CD14-positive monocyte (primary cell): ENCODE measurements around the gene HSD17B10. TPM values are rescaled to one million over a fixed set of nuclear protein-coding genes. Genes with fewer than 3 reads are reported as not detected.
A peak's percentile ranks its signal among the peaks of the same experiment; 100 is the strongest.

Experiments used
- DNase-seq, 3 donors: peaks; one replicate each; pipeline ENCODE4 v3.0.0-alpha.2; 2011 to 2022
- H2AFZ ChIP-seq: 2 replicates; pipeline ENCODE4 v1.6.0; 2012; ENCODE audit warnings: mild to moderate bottlenecking, low read depth, low read length, inconsistent platforms; ENCODE audit not compliant: insufficient read depth, poor library complexity, severe bottlenecking
- H3K27ac ChIP-seq, 2 donors: 1 replicate in 1 of 2; 2 replicates in 1 of 2; pipeline ENCODE4 v1.5.1; 2012 to 2013; ENCODE audit warnings: low read length in 2 of 2, control low read depth in 1 of 2, inconsistent platforms in 1 of 2, low read depth in 1 of 2, mild to moderate bottlenecking in 1 of 2
- H3K27me3 ChIP-seq, 2 donors: one replicate each; pipeline versions ENCODE4 v1.6.0 to v1.6.1; 2011 to 2013; ENCODE audit warnings: low read length in 2 of 2; ENCODE audit not compliant: control insufficient read depth in 2 of 2, insufficient read depth in 2 of 2
- H3K36me3 ChIP-seq, 2 donors: replicated peaks in 1 of 2; 1 replicate in 1 of 2; 2 replicates in 1 of 2; pipeline versions ENCODE4 v1.5.1 to v1.6.1; 2012 to 2013; ENCODE audit warnings: low read length in 2 of 2, control low read depth in 1 of 2, inconsistent platforms in 1 of 2, mild to moderate bottlenecking in 1 of 2; ENCODE audit not compliant: insufficient read depth in 2 of 2, control insufficient read depth in 1 of 2
- H3K4me1 ChIP-seq, 2 donors: 1 replicate in 1 of 2; 2 replicates in 1 of 2; pipeline versions ENCODE4 v1.5.1 to v1.6.1; 2012 to 2013; ENCODE audit warnings: low read length in 2 of 2, control low read depth in 1 of 2, inconsistent platforms in 1 of 2, mild to moderate bottlenecking in 1 of 2, moderate library complexity in 1 of 2; ENCODE audit not compliant: insufficient read depth in 2 of 2, control insufficient read depth in 1 of 2
- H3K4me2 ChIP-seq: replicated peaks from 2 replicates; pipeline ENCODE3; 2012; ENCODE audit warnings: low read length, moderate library complexity, mild to moderate bottlenecking; ENCODE audit not compliant: poor library complexity, severe bottlenecking; ENCODE audit errors: extremely low read depth
- H3K4me3 ChIP-seq, 3 experiments: fragments of 200-600 bp in 1 of 3; sonication (generic) in 1 of 3; replicated peaks in 1 of 3; 1 replicate in 2 of 3; 2 replicates in 1 of 3; pipeline ENCODE4 v1.5.1; 2011 to 2013; ENCODE audit warnings: low read length in 3 of 3, mild to moderate bottlenecking in 3 of 3, control low read depth in 2 of 3, low read depth in 2 of 3, inconsistent platforms in 1 of 3, moderate library complexity in 1 of 3
- H3K79me2 ChIP-seq: 2 replicates; pipeline ENCODE4 v1.6.0; 2012; ENCODE audit warnings: mild to moderate bottlenecking, control low read depth, inconsistent platforms, low read length, moderate library complexity; ENCODE audit not compliant: insufficient read depth
- H3K9ac ChIP-seq: 2 replicates; pipeline ENCODE4 v1.6.0; 2017; ENCODE audit warnings: low read length, mild to moderate bottlenecking; ENCODE audit not compliant: insufficient read depth, poor library complexity, severe bottlenecking
- H3K9me3 ChIP-seq, 2 donors: replicated peaks in 1 of 2; 1 replicate in 1 of 2; 2 replicates in 1 of 2; pipeline versions ENCODE4 v1.5.1 to v1.6.1; 2012 to 2013; ENCODE audit warnings: low read length in 2 of 2, control low read depth in 1 of 2; ENCODE audit not compliant: control insufficient read depth in 1 of 2, insufficient read depth in 1 of 2
- H4K20me1 ChIP-seq: 2 replicates; pipeline ENCODE4 v1.6.0; 2012; ENCODE audit warnings: mild to moderate bottlenecking, low read length, control low read depth, moderate library complexity; ENCODE audit not compliant: insufficient read depth
- H3K27ac Mint-ChIP-seq, 7 donors: one replicate each; pipeline ENCODE4 v1.8.0; 2020; ENCODE audit warnings: mild to moderate bottlenecking in 7 of 7, mixed read lengths in 7 of 7, moderate library complexity in 6 of 7, inconsistent platforms in 2 of 7
- H3K27me3 Mint-ChIP-seq, 3 donors: one replicate each; pipeline ENCODE4 v1.8.0; 2021 to 2022; ENCODE audit warnings: low read depth in 3 of 3, mild to moderate bottlenecking in 3 of 3, mixed read lengths in 3 of 3, moderate library complexity in 3 of 3, inconsistent platforms in 1 of 3
- H3K36me3 Mint-ChIP-seq, 2 donors: one replicate each; pipeline ENCODE4 v1.8.0; 2020; ENCODE audit warnings: mixed read lengths in 2 of 2, inconsistent platforms in 1 of 2, mild to moderate bottlenecking in 1 of 2
- H3K4me1 Mint-ChIP-seq: one replicate; pipeline ENCODE4 v1.8.0; 2020; ENCODE audit warnings: mild to moderate bottlenecking, mixed read lengths
- H3K4me3 Mint-ChIP-seq, 2 donors: one replicate each; pipeline ENCODE4 v1.8.0; 2020; ENCODE audit warnings: mild to moderate bottlenecking in 2 of 2, mixed read lengths in 2 of 2, moderate library complexity in 1 of 2
- H3K9me3 Mint-ChIP-seq, 7 donors: one replicate each; pipeline ENCODE4 v1.8.0; 2020 to 2022; ENCODE audit warnings: mixed read lengths in 7 of 7, mild to moderate bottlenecking in 6 of 7, moderate library complexity in 6 of 7, inconsistent platforms in 2 of 7
- WGBS: methylation state at CpG from one replicate; pipeline ENCODE4 v1.1.5; 2013; ENCODE audit warnings: missing lambda C conversion rate; ENCODE audit not compliant: insufficient coverage; 5-methylcytosine and 5-hydroxymethylcytosine counted together
- intact Hi-C, 2 donors: fragments of 100-400 bp; cut with micrococcal nuclease; formaldehyde crosslinking; loops; one replicate each; pipeline versions ENCODE4 v1.15.0 to v1.15.1; 2023
- polyA minus RNA-seq: library from RNA; depleted of rRNA, polyadenylated mRNA; stranded (reverse); fragments of >200 nt; gene quantifications from 2 replicates; pipeline ENCODE4 v1.2.3, GENCODE V29; 2012
- polyA plus RNA-seq, 3 donors: library from polyadenylated mRNA; depleted of rRNA in 1 of 3; unstranded in 2 of 3; stranded (reverse) in 1 of 3; fragments of 300-500 nt in 2 of 3; fragments of >200 nt in 1 of 3; fragmentation: Illumina TruSeq in 2 of 3; gene quantifications; 1 replicate in 2 of 3; 2 replicates in 1 of 3; pipeline ENCODE4 v1.2.3, GENCODE V29; 2012 to 2021
- total RNA-seq, 12 experiments: library from RNA in 1 of 12; stranded (reverse) in 1 of 12; fragments of 120-200 nt in 1 of 12; gene quantifications; one replicate each; pipeline ENCODE4 v1.2.4 and lab custom pipeline; 2013 to 2026; ENCODE audit warnings: mixed read lengths in 6 of 12, inconsistent platforms in 1 of 12
- TF ChIP-seq, protein P1 (sequence below): fragments of 200-600 bp; IDR thresholded peaks from one replicate; pipeline ENCODE4 v1.8.0; 2022; ENCODE audit warnings: antibody characterized with exemption, mild to moderate bottlenecking

HSD17B10 gene
- total RNA-seq (2013), result 94.3 TPM
- 100 to 1,000 TPM in 2 of 3 donors, 10 to 100 TPM in 1; 93.2 to 163 (median 136) TPM for polyA plus RNA-seq
- 52.5 and 82.7 TPM in 2 replicates for polyA minus RNA-seq
- total RNA-seq (lab: John Stamatoyannopoulos, UW), result 2.1 to 26.3 (median 20.3) reads per million in 11 experiments

- no peaks in the 10 kb centered on the region for H3K9me3 ChIP-seq
- intact Hi-C loops, result no loop called here
- H3K9ac ChIP-seq, result peak within 1 kb of the TSS; percentile 62
- H3K4me1 ChIP-seq, result peaks cover 22 to 38% of the 10 kb centered on the region in 2 donors
- peaks cover 0 to 50% (median 0%) of the 10 kb centered on the region in 3 donors for H3K27me3 Mint-ChIP-seq
- peak within 1 kb of the TSS; percentile 45 to 84 (median 67) for H3K4me3 ChIP-seq
- no peaks in the 10 kb centered on the region for H3K27me3 ChIP-seq
- peaks cover 9% of the 10 kb centered on the region for H3K79me2 ChIP-seq
- H3K4me3 Mint-ChIP-seq, result peak within 1 kb of the TSS; percentile 87 to 94
- H2AFZ ChIP-seq, result peak within 1 kb of the TSS; percentile 83
- H3K36me3 ChIP-seq, result peaks cover 22 to 34% of the 10 kb centered on the region in 2 donors
- peak within 1 kb of the TSS; percentile 67 to 83 for H3K27ac ChIP-seq
- peak within 1 kb of the TSS; percentile 87 for H3K4me2 ChIP-seq
- TF ChIP-seq, protein P1, sequence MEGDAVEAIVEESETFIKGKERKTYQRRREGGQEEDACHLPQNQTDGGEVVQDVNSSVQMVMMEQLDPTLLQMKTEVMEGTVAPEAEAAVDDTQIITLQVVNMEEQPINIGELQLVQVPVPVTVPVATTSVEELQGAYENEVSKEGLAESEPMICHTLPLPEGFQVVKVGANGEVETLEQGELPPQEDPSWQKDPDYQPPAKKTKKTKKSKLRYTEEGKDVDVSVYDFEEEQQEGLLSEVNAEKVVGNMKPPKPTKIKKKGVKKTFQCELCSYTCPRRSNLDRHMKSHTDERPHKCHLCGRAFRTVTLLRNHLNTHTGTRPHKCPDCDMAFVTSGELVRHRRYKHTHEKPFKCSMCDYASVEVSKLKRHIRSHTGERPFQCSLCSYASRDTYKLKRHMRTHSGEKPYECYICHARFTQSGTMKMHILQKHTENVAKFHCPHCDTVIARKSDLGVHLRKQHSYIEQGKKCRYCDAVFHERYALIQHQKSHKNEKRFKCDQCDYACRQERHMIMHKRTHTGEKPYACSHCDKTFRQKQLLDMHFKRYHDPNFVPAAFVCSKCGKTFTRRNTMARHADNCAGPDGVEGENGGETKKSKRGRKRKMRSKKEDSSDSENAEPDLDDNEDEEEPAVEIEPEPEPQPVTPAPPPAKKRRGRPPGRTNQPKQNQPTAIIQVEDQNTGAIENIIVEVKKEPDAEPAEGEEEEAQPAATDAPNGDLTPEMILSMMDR, result no peak
- peak within 1 kb of the TSS; percentile 89 to 96 (median 94) for H3K27ac Mint-ChIP-seq
- peaks cover 25 to 28% of the 10 kb centered on the region in 2 donors for H3K36me3 Mint-ChIP-seq
- peak; percentile 84 to 90 (median 86) for DNase-seq
- H3K4me1 Mint-ChIP-seq, result peaks cover 24% of the 10 kb centered on the region
- WGBS, result 21% methylated on average over 24 of the region's 61 CpGs
- no peaks in the 10 kb centered on the region for H4K20me1 ChIP-seq
- H3K9me3 Mint-ChIP-seq, result peaks cover 0 to 5% (median 0%) of the 10 kb centered on the region in 7 donors
Observed at GRCh38 chrX:53433651-53434639, at the start of gene HSD17B10. HSD17B10 (minus strand) TSS chrX:53434370; CDS start chrX:53434345, 25 bp downstream.

- intact Hi-C loops, result no loop called here
- Histone ChIP-seq H3K79me2 (no peaks in the 10 kb centered on the region), H3K27ac (no peak overlapping the region), H3K9me3 (no peaks in the 10 kb centered on the region), H3K9ac (no peak overlapping the region), H3K36me3 (no peaks in the 10 kb centered on the region), H3K4me3 (no peak overlapping the region), H4K20me1 (no peaks in the 10 kb centered on the region), H3K4me2 (no peak overlapping the region), H3K27me3 (peaks cover 0 to 3% of the 10 kb centered on the region in 2 donors), H2AFZ (no peak overlapping the region), H3K4me1 (peaks cover 6 to 9% of the 10 kb centered on the region in 2 donors)
- H3K27ac Mint-ChIP-seq, result no peak overlapping the region
- no peaks in the 10 kb centered on the region for H3K36me3 Mint-ChIP-seq
- WGBS, result 100% methylated on average over 1 of the region's 2 CpGs
- no peak overlapping the region for H3K4me3 Mint-ChIP-seq
- peaks cover 0 to 7% (median 0%) of the 10 kb centered on the region in 7 donors for H3K9me3 Mint-ChIP-seq
- H3K27me3 Mint-ChIP-seq, result peaks cover 0 to 20% (median 0%) of the 10 kb centered on the region in 3 donors
- no peak for DNase-seq
- TF ChIP-seq, protein P1, result no peak
- H3K4me1 Mint-ChIP-seq, result peaks cover 15% of the 10 kb centered on the region
Observed at GRCh38 chrX:53483416-53483815, 49.2 kb upstream of the HSD17B10 start.
